Tibial nerve (tissue), 4 donors: ENCODE measurements around the gene TM4SF1.

Experiments used
- CTCF ChIP-seq, 5 experiments: fragments of 200-600 bp in 3 of 5; fragments of 450-650 bp in 2 of 5; sonication (generic) in 3 of 5; IDR thresholded peaks; one replicate each; pipeline ENCODE4 v1.5.1; 2016 to 2019; ENCODE audit warnings: antibody characterized with exemption in 5 of 5, mild to moderate bottlenecking in 3 of 5, moderate library complexity in 2 of 5
- EP300 ChIP-seq, 2 donors: sonication (generic); formaldehyde crosslinking; IDR thresholded peaks; one replicate each; pipeline ENCODE4 v1.6.1; 2017; ENCODE audit warnings: antibody characterized with exemption in 2 of 2, mild to moderate bottlenecking in 1 of 2
- POLR2A ChIP-seq, 2 donors: fragments of 450-650 bp; IDR thresholded peaks; one replicate each; pipeline ENCODE4 v1.6.1; 2017; ENCODE audit warnings: antibody characterized with exemption in 2 of 2, mild to moderate bottlenecking in 2 of 2, moderate library complexity in 2 of 2

GRCh38 chr3:149419816-149420215 lies 42.4 kb upstream of the TM4SF1 start:
- TF ChIP-seq CTCF (IDR thresholded peaks at IDR 0.05) (no peak), POLR2A (IDR thresholded peaks at IDR 0.05) (no peak), EP300 (IDR thresholded peaks at IDR 0.05) (no peak)
